Liver (tissue), 9 donors: ENCODE measurements around the gene RSPO4. TPM values are rescaled to one million over a fixed set of nuclear protein-coding genes. Genes with fewer than 3 reads are reported as not detected.

Source experiments
- DNase-seq: peaks from one replicate; pipeline ENCODE4 v3.0.0-alpha.2; 2017; ENCODE audit warnings: low spot score
- H3K27ac ChIP-seq, 2 donors: one replicate each; pipeline ENCODE4 v1.7.0; 2013; ENCODE audit warnings: inconsistent platforms in 2 of 2, low read length in 2 of 2, control low read depth in 1 of 2, low read depth in 1 of 2, mild to moderate bottlenecking in 1 of 2
- H3K27me3 ChIP-seq, 4 donors: one replicate each; pipeline versions ENCODE4 v1.6.1 to v1.7.0; 2013; ENCODE audit warnings: low read length in 3 of 4, inconsistent platforms in 1 of 4, mild to moderate bottlenecking in 1 of 4, moderate library complexity in 1 of 4; ENCODE audit not compliant: control insufficient read depth in 4 of 4, insufficient read depth in 4 of 4
- H3K36me3 ChIP-seq, 4 donors: one replicate each; pipeline versions ENCODE4 v1.6.1 to v1.7.0; 2013; ENCODE audit warnings: low read length in 3 of 4, mild to moderate bottlenecking in 3 of 4, low read depth in 1 of 4, moderate library complexity in 1 of 4; ENCODE audit not compliant: control insufficient read depth in 4 of 4, insufficient read depth in 3 of 4
- H3K4me1 ChIP-seq, 4 donors: one replicate each; pipeline versions ENCODE4 v1.6.1 to v1.7.0; 2013; ENCODE audit warnings: low read length in 3 of 4, mild to moderate bottlenecking in 3 of 4, moderate library complexity in 1 of 4; ENCODE audit not compliant: control insufficient read depth in 4 of 4, insufficient read depth in 4 of 4
- H3K4me3 ChIP-seq, 3 donors: one replicate each; pipeline versions ENCODE4 v1.6.1 to v1.7.0; 2013; ENCODE audit warnings: low read length in 3 of 3, control low read depth in 1 of 3, low read depth in 1 of 3, mild to moderate bottlenecking in 1 of 3
- H3K9ac ChIP-seq, 2 donors: one replicate each; pipeline ENCODE4 v1.7.0; 2013; ENCODE audit warnings: low read length in 2 of 2, mild to moderate bottlenecking in 2 of 2, moderate library complexity in 2 of 2, control low read depth in 1 of 2, low read depth in 1 of 2
- H3K9me3 ChIP-seq, 4 donors: one replicate each; pipeline versions ENCODE4 v1.6.1 to v1.7.0; 2013; ENCODE audit warnings: low read length in 3 of 4; ENCODE audit not compliant: control insufficient read depth in 4 of 4
- EGR1 ChIP-seq, 2 donors: IDR thresholded peaks; 2 replicates each; pipeline ENCODE4 v1.6.1; 2016 to 2018; ENCODE audit warnings: antibody characterized with exemption in 2 of 2, low read depth in 2 of 2
- FOXA1 ChIP-seq: IDR thresholded peaks from 2 replicates; pipeline ENCODE4 v1.6.1; 2016; ENCODE audit warnings: antibody characterized with exemption
- FOXA2 ChIP-seq: IDR thresholded peaks from 2 replicates; pipeline ENCODE4 v1.6.1; 2016; ENCODE audit warnings: antibody characterized with exemption
- GABPA ChIP-seq, 2 donors: IDR thresholded peaks in 1 of 2; conservative IDR thresholded peaks in 1 of 2; 2 replicates each; pipeline ENCODE4 v1.6.1; 2016; ENCODE audit warnings: antibody characterized with exemption in 2 of 2, mild to moderate bottlenecking in 1 of 2, moderate library complexity in 1 of 2
- HNF4A ChIP-seq, 2 donors: conservative IDR thresholded peaks; 2 replicates each; pipeline ENCODE4 v1.6.1; 2016; ENCODE audit warnings: antibody characterized with exemption in 2 of 2, mild to moderate bottlenecking in 2 of 2
- HNF4G ChIP-seq: IDR thresholded peaks from 2 replicates; pipeline ENCODE4 v1.6.1; 2016; ENCODE audit warnings: antibody characterized with exemption
- JUND ChIP-seq, 2 donors: IDR thresholded peaks; 2 replicates each; pipeline ENCODE4 v1.6.1; 2016; ENCODE audit warnings: antibody characterized with exemption in 2 of 2
- NR2F2 ChIP-seq: IDR thresholded peaks from 2 replicates; pipeline ENCODE4 v1.6.1; 2016; ENCODE audit warnings: antibody characterized with exemption
- RAD21 ChIP-seq, 2 donors: IDR thresholded peaks; 2 replicates each; pipeline ENCODE4 v1.6.1; 2016; ENCODE audit warnings: antibody characterized with exemption in 2 of 2, mild to moderate bottlenecking in 2 of 2
- RXRA ChIP-seq, 2 donors: IDR thresholded peaks; 2 replicates each; pipeline ENCODE4 v1.6.1; 2017 to 2018; ENCODE audit warnings: antibody characterized with exemption in 2 of 2, mild to moderate bottlenecking in 1 of 2
- SP1 ChIP-seq: IDR thresholded peaks from 2 replicates; pipeline ENCODE4 v1.6.1; 2018; ENCODE audit warnings: antibody characterized with exemption, mild to moderate bottlenecking
- TAF1 ChIP-seq: conservative IDR thresholded peaks from 2 replicates; pipeline ENCODE4 v1.6.1; 2016; ENCODE audit warnings: antibody characterized with exemption, mild to moderate bottlenecking
- YY1 ChIP-seq: IDR thresholded peaks from 2 replicates; pipeline ENCODE4 v1.6.1; 2016; ENCODE audit warnings: antibody characterized with exemption, mild to moderate bottlenecking
- WGBS: extraction: QIAGEN DNeasy Blood & Tissue Kit; methylation state at CpG from one replicate; pipeline ENCODE4 v1.1.7; 2013; 5-methylcytosine and 5-hydroxymethylcytosine counted together
- polyA plus RNA-seq, 2 donors: library from polyadenylated mRNA; stranded (reverse) in 1 of 2; unstranded in 1 of 2; fragments of 200-250 nt in 1 of 2; fragments of >200 nt in 1 of 2; fragmentation: Nextera tagmentation in 1 of 2; extraction: Ambion mirVana in 1 of 2; gene quantifications; one replicate each; pipeline versions ENCODE4 v1.2.1 to v1.2.3, GENCODE V29; 2013 to 2015
- total RNA-seq, 2 donors: library from RNA; depleted of rRNA; stranded (reverse); fragments of >200 nt; gene quantifications; one replicate each; pipeline ENCODE4 v1.2.3, GENCODE V29; 2014
- TF ChIP-seq, protein P1 (sequence below): IDR thresholded peaks from 2 replicates; pipeline ENCODE4 v1.6.1; 2016; ENCODE audit warnings: antibody characterized with exemption, mild to moderate bottlenecking
- TF ChIP-seq, protein P2 (sequence below): IDR thresholded peaks from 2 replicates; pipeline ENCODE4 v1.6.1; 2016; ENCODE audit warnings: antibody characterized with exemption
- TF ChIP-seq, protein P3 (sequence below): IDR thresholded peaks from 2 replicates; pipeline ENCODE4 v1.6.1; 2016; ENCODE audit warnings: antibody characterized with exemption
- TF ChIP-seq, protein P4 (sequence below): fragments of 150-350 bp; IDR thresholded peaks from 2 replicates; pipeline ENCODE4 v1.5.1; 2017; ENCODE audit warnings: improper control_type of control experiment, low read depth, low read length; ENCODE audit not compliant: missing input control
- TF ChIP-seq, protein P5 (sequence below): IDR thresholded peaks from 2 replicates; pipeline ENCODE4 v1.6.1; 2016; ENCODE audit warnings: antibody characterized with exemption
- donor health status: healthy.
- donor health status: healthy.
- donor health status: healthy.
- donor health status: healthy.
- donor health status: healthy.

RSPO4 gene
- total and polyA plus RNA-seq, 4 donors = not detected

DNA sequence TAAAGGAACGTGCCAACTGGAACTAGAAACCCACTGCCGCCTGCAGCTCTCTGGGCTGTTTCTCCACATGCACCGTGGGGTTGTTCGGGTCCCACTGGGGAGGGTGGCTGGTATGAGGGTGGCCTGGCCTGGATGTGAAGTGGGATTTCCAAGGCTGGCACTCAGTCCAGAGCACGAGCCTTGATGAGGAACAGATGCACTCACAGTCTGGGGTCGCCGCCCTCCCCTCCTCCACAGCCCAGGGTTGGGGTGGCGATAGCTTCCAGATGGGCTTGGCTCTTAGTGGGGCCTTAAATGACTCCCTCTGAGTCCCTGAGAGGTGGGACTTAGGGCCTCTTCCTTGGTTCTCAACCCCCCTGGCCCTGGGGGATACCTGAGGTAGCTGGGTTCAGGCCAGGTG, 55.3 kb downstream of the RSPO4 start:
- TF ChIP-seq RAD21 (IDR thresholded peaks at IDR 0.05) (no peak), HNF4G (no peak), YY1 (no peak), HNF4A (conservative IDR thresholded peaks at IDR 0.05) (no peak), TAF1 (no peak)
- TF ChIP-seq, protein P1, sequence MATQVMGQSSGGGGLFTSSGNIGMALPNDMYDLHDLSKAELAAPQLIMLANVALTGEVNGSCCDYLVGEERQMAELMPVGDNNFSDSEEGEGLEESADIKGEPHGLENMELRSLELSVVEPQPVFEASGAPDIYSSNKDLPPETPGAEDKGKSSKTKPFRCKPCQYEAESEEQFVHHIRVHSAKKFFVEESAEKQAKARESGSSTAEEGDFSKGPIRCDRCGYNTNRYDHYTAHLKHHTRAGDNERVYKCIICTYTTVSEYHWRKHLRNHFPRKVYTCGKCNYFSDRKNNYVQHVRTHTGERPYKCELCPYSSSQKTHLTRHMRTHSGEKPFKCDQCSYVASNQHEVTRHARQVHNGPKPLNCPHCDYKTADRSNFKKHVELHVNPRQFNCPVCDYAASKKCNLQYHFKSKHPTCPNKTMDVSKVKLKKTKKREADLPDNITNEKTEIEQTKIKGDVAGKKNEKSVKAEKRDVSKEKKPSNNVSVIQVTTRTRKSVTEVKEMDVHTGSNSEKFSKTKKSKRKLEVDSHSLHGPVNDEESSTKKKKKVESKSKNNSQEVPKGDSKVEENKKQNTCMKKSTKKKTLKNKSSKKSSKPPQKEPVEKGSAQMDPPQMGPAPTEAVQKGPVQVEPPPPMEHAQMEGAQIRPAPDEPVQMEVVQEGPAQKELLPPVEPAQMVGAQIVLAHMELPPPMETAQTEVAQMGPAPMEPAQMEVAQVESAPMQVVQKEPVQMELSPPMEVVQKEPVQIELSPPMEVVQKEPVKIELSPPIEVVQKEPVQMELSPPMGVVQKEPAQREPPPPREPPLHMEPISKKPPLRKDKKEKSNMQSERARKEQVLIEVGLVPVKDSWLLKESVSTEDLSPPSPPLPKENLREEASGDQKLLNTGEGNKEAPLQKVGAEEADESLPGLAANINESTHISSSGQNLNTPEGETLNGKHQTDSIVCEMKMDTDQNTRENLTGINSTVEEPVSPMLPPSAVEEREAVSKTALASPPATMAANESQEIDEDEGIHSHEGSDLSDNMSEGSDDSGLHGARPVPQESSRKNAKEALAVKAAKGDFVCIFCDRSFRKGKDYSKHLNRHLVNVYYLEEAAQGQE = no peak
- TF ChIP-seq, protein P2, sequence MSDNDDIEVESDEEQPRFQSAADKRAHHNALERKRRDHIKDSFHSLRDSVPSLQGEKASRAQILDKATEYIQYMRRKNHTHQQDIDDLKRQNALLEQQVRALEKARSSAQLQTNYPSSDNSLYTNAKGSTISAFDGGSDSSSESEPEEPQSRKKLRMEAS = no peak
- TF ChIP-seq, protein P3, sequence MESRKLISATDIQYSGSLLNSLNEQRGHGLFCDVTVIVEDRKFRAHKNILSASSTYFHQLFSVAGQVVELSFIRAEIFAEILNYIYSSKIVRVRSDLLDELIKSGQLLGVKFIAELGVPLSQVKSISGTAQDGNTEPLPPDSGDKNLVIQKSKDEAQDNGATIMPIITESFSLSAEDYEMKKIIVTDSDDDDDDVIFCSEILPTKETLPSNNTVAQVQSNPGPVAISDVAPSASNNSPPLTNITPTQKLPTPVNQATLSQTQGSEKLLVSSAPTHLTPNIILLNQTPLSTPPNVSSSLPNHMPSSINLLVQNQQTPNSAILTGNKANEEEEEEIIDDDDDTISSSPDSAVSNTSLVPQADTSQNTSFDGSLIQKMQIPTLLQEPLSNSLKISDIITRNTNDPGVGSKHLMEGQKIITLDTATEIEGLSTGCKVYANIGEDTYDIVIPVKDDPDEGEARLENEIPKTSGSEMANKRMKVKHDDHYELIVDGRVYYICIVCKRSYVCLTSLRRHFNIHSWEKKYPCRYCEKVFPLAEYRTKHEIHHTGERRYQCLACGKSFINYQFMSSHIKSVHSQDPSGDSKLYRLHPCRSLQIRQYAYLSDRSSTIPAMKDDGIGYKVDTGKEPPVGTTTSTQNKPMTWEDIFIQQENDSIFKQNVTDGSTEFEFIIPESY = no peak
- WGBS = 85% methylated on average over 8 of the region's 8 CpGs
- no peak for DNase-seq
- H3K9me3 ChIP-seq = no peaks in the 10 kb centered on the region
- H3K27ac ChIP-seq = no peak overlapping the region
- H3K4me3 ChIP-seq = no peak overlapping the region
- H3K4me1 ChIP-seq = no peaks in the 10 kb centered on the region
- H3K36me3 ChIP-seq = no peaks in the 10 kb centered on the region
- H3K9ac ChIP-seq = no peak overlapping the region
- H3K27me3 ChIP-seq = peaks cover 0 to 5% (median 1%) of the 10 kb centered on the region in 4 donors

DNA sequence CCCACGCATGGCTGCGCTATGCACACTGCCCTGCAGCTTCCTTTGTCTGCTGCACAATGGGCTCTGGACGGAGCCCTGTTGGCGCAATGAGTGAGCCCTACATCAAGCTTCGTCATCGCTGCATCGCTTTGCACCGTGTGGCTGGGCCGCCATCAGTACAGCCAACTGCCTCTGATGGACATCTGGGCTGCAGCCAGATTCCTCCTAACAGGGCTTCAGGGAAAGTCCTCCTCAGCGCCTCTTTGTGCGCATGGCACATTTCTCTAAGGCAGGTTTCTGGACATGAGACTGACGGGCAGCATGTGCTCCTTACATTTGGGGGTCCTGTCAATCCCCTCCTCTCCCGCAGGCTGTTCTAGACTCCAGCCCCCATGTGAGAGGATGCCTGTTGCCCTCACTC, 56.3 kb downstream of the RSPO4 start:
- Histone ChIP-seq H3K9ac (no peak overlapping the region), H3K27ac (no peak overlapping the region), H3K27me3 (peaks cover 0 to 5% (median 1%) of the 10 kb centered on the region in 4 donors), H3K4me1 (no peaks in the 10 kb centered on the region), H3K9me3 (no peaks in the 10 kb centered on the region), H3K36me3 (no peaks in the 10 kb centered on the region), H3K4me3 (no peak overlapping the region)
- no peak for TF ChIP-seq GABPA (IDR thresholded peaks at IDR 0.05 in 1 of 2, conservative IDR thresholded peaks at IDR 0.05 in 1 of 2)
- TF ChIP-seq SP1 = no peak
- TF ChIP-seq RAD21 (IDR thresholded peaks at IDR 0.05) = no peak
- TF ChIP-seq, protein P2 = no peak
- TF ChIP-seq FOXA2 = no peak
- no peak for TF ChIP-seq JUND (IDR thresholded peaks at IDR 0.05)
- TF ChIP-seq RXRA (IDR thresholded peaks at IDR 0.05) = no peak
- TF ChIP-seq HNF4A (conservative IDR thresholded peaks at IDR 0.05) = no peak
- no peak for TF ChIP-seq EGR1 (IDR thresholded peaks at IDR 0.05; ENCODE audit: low read depth in 2 of 2)
- no peak for TF ChIP-seq FOXA1
- TF ChIP-seq HNF4G = no peak
- no peak for TF ChIP-seq NR2F2
- no peak for TF ChIP-seq YY1
- TF ChIP-seq, protein P4, sequence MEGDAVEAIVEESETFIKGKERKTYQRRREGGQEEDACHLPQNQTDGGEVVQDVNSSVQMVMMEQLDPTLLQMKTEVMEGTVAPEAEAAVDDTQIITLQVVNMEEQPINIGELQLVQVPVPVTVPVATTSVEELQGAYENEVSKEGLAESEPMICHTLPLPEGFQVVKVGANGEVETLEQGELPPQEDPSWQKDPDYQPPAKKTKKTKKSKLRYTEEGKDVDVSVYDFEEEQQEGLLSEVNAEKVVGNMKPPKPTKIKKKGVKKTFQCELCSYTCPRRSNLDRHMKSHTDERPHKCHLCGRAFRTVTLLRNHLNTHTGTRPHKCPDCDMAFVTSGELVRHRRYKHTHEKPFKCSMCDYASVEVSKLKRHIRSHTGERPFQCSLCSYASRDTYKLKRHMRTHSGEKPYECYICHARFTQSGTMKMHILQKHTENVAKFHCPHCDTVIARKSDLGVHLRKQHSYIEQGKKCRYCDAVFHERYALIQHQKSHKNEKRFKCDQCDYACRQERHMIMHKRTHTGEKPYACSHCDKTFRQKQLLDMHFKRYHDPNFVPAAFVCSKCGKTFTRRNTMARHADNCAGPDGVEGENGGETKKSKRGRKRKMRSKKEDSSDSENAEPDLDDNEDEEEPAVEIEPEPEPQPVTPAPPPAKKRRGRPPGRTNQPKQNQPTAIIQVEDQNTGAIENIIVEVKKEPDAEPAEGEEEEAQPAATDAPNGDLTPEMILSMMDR = no peak
- TF ChIP-seq, protein P1 = no peak
- TF ChIP-seq TAF1 = no peak
- TF ChIP-seq, protein P3 = no peak
- TF ChIP-seq, protein P5, sequence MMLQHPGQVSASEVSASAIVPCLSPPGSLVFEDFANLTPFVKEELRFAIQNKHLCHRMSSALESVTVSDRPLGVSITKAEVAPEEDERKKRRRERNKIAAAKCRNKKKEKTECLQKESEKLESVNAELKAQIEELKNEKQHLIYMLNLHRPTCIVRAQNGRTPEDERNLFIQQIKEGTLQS = no peak
- DNase-seq = no peak
- 90% methylated on average over 13 of the region's 13 CpGs for WGBS
